NCI-H1092 treated with DMSO at 0.1 percent for 48 hours (cell line): Measurements from ENCODE around the gene MKRN2.
"Not testable (repeated sequence)": the region's sequence is repeated elsewhere in the genome, so short reads cannot be mapped to it uniquely, and the experiment has no call there.

Experiments used
- DNase-seq: peaks from one replicate; lab custom pipeline; 2025; lab: John Stamatoyannopoulos, UW

The MKRN2 gene

GRCh38 chr3:12588039-12589009, 31.4 kb downstream of the MKRN2 start:
- DNase-seq: peak; percentile 82

- no peak for DNase-seq
Measured at GRCh38 chr3:12590096-12590495, 33.2 kb downstream of the MKRN2 start.

GRCh38 chr3:12591456-12591855, 34.6 kb downstream of the MKRN2 start:
- no peak for DNase-seq

- DNase-seq: no peak
Measured at GRCh38 chr3:12591997-12592715, 35.3 kb downstream of the MKRN2 start.

GRCh38 chr3:12593473-12593872, 36.6 kb downstream of the MKRN2 start:
- DNase-seq: no peak

- no peak for DNase-seq
Measured at GRCh38 chr3:12598890-12599289, 42.0 kb downstream of the MKRN2 start.

- DNase-seq: no peak
Measured at GRCh38 chr3:12601072-12601471, 44.2 kb downstream of the MKRN2 start.

- no peak for DNase-seq
Measured at GRCh38 chr3:12603969-12604368, 47.1 kb downstream of the MKRN2 start.

- DNase-seq: no peak
Measured at GRCh38 chr3:12608376-12608775, 51.5 kb downstream of the MKRN2 start.

GRCh38 chr3:12611117-12611516, 54.2 kb downstream of the MKRN2 start:
- no peak for DNase-seq

GRCh38 chr3:12612514-12613226, 55.8 kb downstream of the MKRN2 start:
- no peak for DNase-seq

- DNase-seq: no peak
Measured at GRCh38 chr3:12613250-12613649, 56.4 kb downstream of the MKRN2 start.

- no peak for DNase-seq
Measured at GRCh38 chr3:12615266-12615665, 58.4 kb downstream of the MKRN2 start.

- no peak for DNase-seq
Measured at GRCh38 chr3:12618426-12618825, 61.5 kb downstream of the MKRN2 start.

GRCh38 chr3:12620305-12620704, 63.4 kb downstream of the MKRN2 start:
- no peak for DNase-seq

- DNase-seq: no peak
Measured at GRCh38 chr3:12620729-12621128, 63.8 kb downstream of the MKRN2 start.

GRCh38 chr3:12622335-12622734, 65.4 kb downstream of the MKRN2 start:
- no peak for DNase-seq

- no peak for DNase-seq
Measured at GRCh38 chr3:12624056-12624455, 67.2 kb downstream of the MKRN2 start.

GRCh38 chr3:12624964-12625363, 68.1 kb downstream of the MKRN2 start:
- not testable (repeated sequence) for DNase-seq

- no peak for DNase-seq
Measured at GRCh38 chr3:12627370-12627769, 70.5 kb downstream of the MKRN2 start.

- DNase-seq: no peak
Measured at GRCh38 chr3:12628813-12629212, 71.9 kb downstream of the MKRN2 start.

GRCh38 chr3:12629560-12629959, 72.7 kb downstream of the MKRN2 start:
- DNase-seq: no peak
